Left ventricle myocardium inferior (tissue), 1 donor: ENCODE measurements around the gene DZIP1L. TPM values are rescaled to one million over a fixed set of nuclear protein-coding genes. Genes with fewer than 3 reads are reported as not detected.
"Not testable (repeated sequence)": the region's sequence is repeated elsewhere in the genome, so short reads cannot be mapped to it uniquely, and the experiment has no call there.

Experiments used
- DNase-seq: peaks from one replicate; pipeline ENCODE4 v3.0.0-alpha.2; 2020
- H3K27ac ChIP-seq: fragments of 200-600 bp; replicated peaks from 2 replicates; pipeline ENCODE4 v1.8.0; 2021
- H3K27me3 ChIP-seq: fragments of 200-600 bp; 2 replicates; pipeline ENCODE4 v1.8.0; 2021; ENCODE audit warnings: low read depth
- H3K36me3 ChIP-seq: fragments of 200-600 bp; 2 replicates; pipeline ENCODE4 v1.8.0; 2021
- H3K4me1 ChIP-seq: fragments of 200-600 bp; 2 replicates; pipeline ENCODE4 v1.8.0; 2021
- H3K4me3 ChIP-seq: fragments of 200-600 bp; 2 replicates; pipeline ENCODE4 v1.8.0; 2021; ENCODE audit warnings: mild to moderate bottlenecking, moderate library complexity
- H3K9me3 ChIP-seq: fragments of 200-600 bp; replicated peaks from 2 replicates; pipeline ENCODE4 v1.8.0; 2021
- CTCF ChIP-seq: fragments of 200-600 bp; IDR thresholded peaks from 2 replicates; pipeline ENCODE4 v1.8.0; 2021; ENCODE audit warnings: antibody characterized with exemption, mild to moderate bottlenecking, borderline replicate concordance
- intact Hi-C: fragments of 100-400 bp; cut with micrococcal nuclease; formaldehyde crosslinking; loops from one replicate; pipeline ENCODE4 v1.11.0; 2022
- total RNA-seq: library from RNA; stranded (reverse); fragmentation: NEBNext Ultra II Directional; extraction: Animal tissue kit (Norgen Biotek cat#: 25700); gene quantifications from one replicate; pipeline ENCODE4 v1.2.1, GENCODE V29; 2021
- donor health status: DM: no; HTN: yes; CAD: no; lungs with severe emphysema.

DZIP1L gene
- total RNA-seq, 1 donor from 2014 or later: 4.7 TPM

- H3K4me1 ChIP-seq: no peaks in the 10 kb centered on the region
- no peak overlapping the region for H3K4me3 ChIP-seq
- TF ChIP-seq CTCF: no peak
- no peaks in the 10 kb centered on the region for H3K27me3 ChIP-seq
- H3K36me3 ChIP-seq: peaks cover 39% of the 10 kb centered on the region
- H3K27ac ChIP-seq: no peak overlapping the region
- DNase-seq: no peak
- intact Hi-C loops: no loop called here
- H3K9me3 ChIP-seq: peaks cover 6% of the 10 kb centered on the region
These were observed 21.7 kb downstream of the DZIP1L start for GRCh38 chr3:138093721-138094120.

- no peak for DNase-seq
- Histone ChIP-seq H3K27ac (no peak overlapping the region), H3K9me3 (peaks cover 6% of the 10 kb centered on the region), H3K4me1 (no peaks in the 10 kb centered on the region), H3K4me3 (no peak overlapping the region), H3K27me3 (no peaks in the 10 kb centered on the region), H3K36me3 (peaks cover 50% of the 10 kb centered on the region)
- intact Hi-C loops: no loop called here
- no peak for TF ChIP-seq CTCF
These were observed 23.4 kb downstream of the DZIP1L start for GRCh38 chr3:138092023-138092422.

- peaks cover 52% of the 10 kb centered on the region for H3K36me3 ChIP-seq
- no peak for TF ChIP-seq CTCF
- no peak overlapping the region for H3K27ac ChIP-seq
- no peak for DNase-seq
- intact Hi-C loops: no loop called here
- no peaks in the 10 kb centered on the region for H3K27me3 ChIP-seq
- H3K4me1 ChIP-seq: no peaks in the 10 kb centered on the region
- H3K9me3 ChIP-seq: peaks cover 6% of the 10 kb centered on the region
- no peak overlapping the region for H3K4me3 ChIP-seq
These were observed 26.3 kb downstream of the DZIP1L start for GRCh38 chr3:138089091-138089490.

GRCh38 chr3:138085745-138086144 is 29.7 kb downstream of the DZIP1L start:
- intact Hi-C loops, H3K27ac ChIP-seq, H3K27me3 ChIP-seq, H3K4me3 ChIP-seq, H3K4me1 ChIP-seq, DNase-seq, H3K9me3 ChIP-seq: not testable (repeated sequence)
- peaks cover 49% of the 10 kb centered on the region for H3K36me3 ChIP-seq

GRCh38 chr3:138084196-138084595 is 31.2 kb downstream of the DZIP1L start:
- H3K4me3 ChIP-seq: no peak overlapping the region
- H3K9me3 ChIP-seq: no peaks in the 10 kb centered on the region
- no peak overlapping the region for H3K27ac ChIP-seq
- no peak for DNase-seq
- intact Hi-C loops: no loop called here
- H3K27me3 ChIP-seq: no peaks in the 10 kb centered on the region
- peaks cover 64% of the 10 kb centered on the region for H3K36me3 ChIP-seq
- no peak for TF ChIP-seq CTCF
- H3K4me1 ChIP-seq: peaks cover 6% of the 10 kb centered on the region

GRCh38 chr3:138082992-138083386 is 32.4 kb downstream of the DZIP1L start:
- H3K9me3 ChIP-seq: no peaks in the 10 kb centered on the region
- intact Hi-C loops: no loop called here
- no peak for DNase-seq
- peaks cover 61% of the 10 kb centered on the region for H3K36me3 ChIP-seq
- TF ChIP-seq CTCF: no peak
- no peak overlapping the region for H3K27ac ChIP-seq
- no peaks in the 10 kb centered on the region for H3K27me3 ChIP-seq
- H3K4me1 ChIP-seq: peaks cover 6% of the 10 kb centered on the region
- no peak overlapping the region for H3K4me3 ChIP-seq
